GM21515 (cell line): ENCODE measurements around the gene DISC1.

ENCODE experiments used
- ATAC-seq: cut with Tn5 transposase; IDR thresholded peaks from one replicate; pipeline ENCODE4 v1.9.1; 2021; ENCODE audit not compliant: unreplicated experiment

Gene DISC1

GRCh38 chr1:231694075-231694431 is 67.5 kb downstream of the DISC1 start:
- no peak for ATAC-seq

DNA sequence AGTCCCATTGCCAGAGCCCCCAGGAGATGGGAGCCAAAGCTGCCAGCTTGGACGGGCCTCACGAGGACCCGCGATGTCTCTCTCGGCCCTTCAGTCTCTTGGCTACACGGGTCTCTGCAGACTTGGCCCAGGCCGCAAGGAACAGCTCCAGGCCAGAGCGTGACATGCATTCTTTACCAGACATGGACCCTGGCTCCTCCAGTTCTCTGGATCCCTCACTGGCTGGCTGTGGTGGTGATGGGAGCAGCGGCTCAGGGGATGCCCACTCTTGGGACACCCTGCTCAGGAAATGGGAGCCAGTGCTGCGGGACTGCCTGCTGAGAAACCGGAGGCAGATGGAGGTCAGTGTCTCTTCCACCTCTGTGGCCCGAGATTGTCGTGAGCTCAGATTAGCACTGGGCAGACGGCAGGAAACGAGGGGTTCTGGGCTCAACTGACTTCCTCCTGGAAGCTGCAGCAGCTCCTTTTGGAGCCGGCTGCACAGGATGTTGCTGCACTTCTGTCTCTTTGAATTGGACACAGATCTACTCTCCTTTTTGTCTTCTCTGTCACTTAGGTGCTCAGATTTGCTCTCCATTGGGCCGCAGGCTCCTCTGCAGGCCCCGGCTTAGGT is 68.0 kb downstream of the DISC1 start:
- no peak for ATAC-seq

- no peak for ATAC-seq
These were observed 69.1 kb downstream of the DISC1 start for GRCh38 chr1:231695439-231696255.

GRCh38 chr1:231699784-231700183 is 73.2 kb downstream of the DISC1 start:
- no peak for ATAC-seq

GRCh38 chr1:231701306-231701705 is 74.7 kb downstream of the DISC1 start:
- no peak for ATAC-seq

DNA sequence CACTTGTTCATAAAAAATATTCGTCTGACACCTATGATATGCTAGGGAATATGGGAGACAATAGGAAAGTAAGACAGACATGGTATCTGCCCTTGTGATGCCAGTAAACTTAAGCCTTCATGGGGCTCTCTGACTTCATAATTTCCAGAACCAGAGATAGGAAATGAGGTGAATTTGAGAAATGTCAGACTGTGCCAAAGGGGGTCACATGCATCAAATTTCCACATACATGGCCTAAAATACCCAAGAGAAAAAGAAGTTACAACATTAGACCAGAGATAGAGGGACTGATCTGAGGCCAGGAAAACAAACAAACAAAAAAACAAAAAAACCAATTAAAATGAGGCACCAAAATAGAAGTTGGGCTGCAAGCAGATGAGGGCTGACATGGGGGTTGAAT is 75.7 kb downstream of the DISC1 start:
- no peak for ATAC-seq

DNA sequence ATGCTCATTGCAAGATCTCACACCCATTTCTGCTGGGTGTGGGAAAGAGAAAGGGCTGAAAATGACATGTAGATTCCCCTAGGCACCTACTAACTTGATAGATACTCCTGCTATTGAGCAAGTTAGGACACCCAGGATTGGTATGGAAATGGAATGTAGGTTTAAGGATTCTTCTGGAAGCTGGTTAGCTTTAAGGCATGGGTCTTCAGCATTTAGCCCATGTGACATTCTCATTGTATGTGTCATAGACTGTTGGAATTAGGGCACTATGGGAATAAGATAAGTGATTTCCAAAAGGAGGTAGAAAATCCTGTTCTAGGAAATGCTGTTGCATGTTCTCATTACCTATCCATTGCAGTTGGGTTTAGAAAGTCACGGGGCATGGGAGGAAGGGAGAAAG is 76.2 kb downstream of the DISC1 start:
- no peak for ATAC-seq

GRCh38 chr1:231705806-231706760 is 79.5 kb downstream of the DISC1 start:
- no peak for ATAC-seq

- no peak for ATAC-seq
These were observed 80.3 kb downstream of the DISC1 start for GRCh38 chr1:231706934-231707333.

GRCh38 chr1:231707407-231707806 is 80.8 kb downstream of the DISC1 start:
- ATAC-seq: no peak

DNA sequence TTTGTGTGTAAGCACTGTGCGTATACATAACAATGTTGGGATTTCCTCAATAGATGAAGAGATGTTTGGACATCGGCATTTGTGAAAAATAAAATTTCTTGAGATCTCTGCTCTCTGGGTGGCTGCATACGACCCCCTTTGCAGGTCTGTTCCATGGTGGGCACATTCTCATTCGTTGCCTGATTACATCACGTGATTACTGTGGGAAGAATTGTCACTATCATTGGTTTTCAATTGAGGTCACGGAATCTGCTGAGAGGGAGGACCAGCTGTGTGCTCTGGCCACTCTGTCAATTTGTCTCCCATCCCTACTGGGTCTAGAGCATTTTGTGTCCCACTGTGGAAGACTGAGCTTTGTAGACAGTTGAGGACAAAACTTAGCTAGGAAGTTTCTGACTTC is 81.8 kb downstream of the DISC1 start:
- ATAC-seq: no peak

DNA sequence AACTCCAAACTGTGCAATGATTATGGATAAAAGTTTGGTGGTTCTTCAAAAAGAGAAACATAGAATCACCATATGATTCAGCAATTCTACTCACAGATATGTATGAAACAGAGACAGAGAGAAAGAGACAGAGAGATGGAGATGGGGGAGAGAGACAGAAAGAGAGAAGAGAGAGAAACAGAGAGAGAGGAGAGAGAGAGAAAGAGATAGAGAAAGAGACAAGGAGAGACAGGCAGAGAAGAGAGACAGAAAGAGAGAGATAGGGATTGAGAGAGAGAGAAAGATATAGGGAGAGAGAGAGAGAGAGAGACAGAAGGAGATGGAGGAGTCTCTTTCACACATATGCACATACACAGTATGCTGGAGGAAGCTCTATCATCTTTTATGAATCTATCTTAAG is 87.8 kb downstream of the DISC1 start:
- no peak for ATAC-seq

DNA sequence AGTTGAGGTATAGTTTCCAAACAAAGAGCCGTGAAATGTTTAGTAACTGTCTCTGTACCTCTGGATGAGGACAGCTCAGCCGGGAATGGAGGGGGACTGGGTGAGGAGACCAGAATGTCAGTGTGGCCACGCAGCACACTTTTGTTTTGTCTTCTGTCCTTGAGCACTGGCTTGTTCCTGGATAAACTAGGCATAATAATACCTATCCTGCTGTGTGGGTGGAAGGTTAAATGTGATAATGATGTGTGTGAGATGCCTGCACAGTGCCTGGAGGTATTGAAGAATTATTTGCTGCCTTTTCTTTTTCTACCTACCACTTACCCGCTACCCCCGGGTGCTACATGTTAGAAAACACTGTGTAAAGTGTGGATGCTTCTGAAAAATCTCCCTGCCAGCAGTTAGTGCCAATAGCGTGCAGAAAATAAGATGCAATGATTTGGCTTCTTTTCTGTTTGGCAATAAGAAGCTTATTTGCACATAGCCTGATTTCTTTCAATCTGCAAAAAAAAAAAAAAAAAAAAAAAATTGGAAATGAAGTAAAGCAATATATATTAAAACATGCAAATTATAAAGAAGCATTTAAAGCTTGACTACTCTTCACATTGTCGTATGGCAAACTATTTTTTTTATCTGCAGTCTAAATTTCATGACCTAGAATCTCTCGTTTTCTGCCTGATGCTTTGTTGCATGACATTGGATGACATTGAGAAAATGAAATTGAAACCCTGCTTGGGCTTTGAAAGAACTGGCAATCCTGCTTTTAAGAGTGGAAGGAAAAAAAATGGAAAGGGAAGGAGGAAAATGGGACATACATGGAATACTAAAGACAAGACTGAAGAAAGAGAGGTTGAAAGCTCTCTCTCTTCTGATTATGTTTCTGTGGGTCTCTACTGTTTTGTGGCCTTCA is 89.5 kb downstream of the DISC1 start:
- ATAC-seq: no peak

- no peak for ATAC-seq
These were observed 90.3 kb downstream of the DISC1 start for GRCh38 chr1:231716879-231717278.

GRCh38 chr1:231719485-231720183 is 93.0 kb downstream of the DISC1 start:
- ATAC-seq: no peak

DNA sequence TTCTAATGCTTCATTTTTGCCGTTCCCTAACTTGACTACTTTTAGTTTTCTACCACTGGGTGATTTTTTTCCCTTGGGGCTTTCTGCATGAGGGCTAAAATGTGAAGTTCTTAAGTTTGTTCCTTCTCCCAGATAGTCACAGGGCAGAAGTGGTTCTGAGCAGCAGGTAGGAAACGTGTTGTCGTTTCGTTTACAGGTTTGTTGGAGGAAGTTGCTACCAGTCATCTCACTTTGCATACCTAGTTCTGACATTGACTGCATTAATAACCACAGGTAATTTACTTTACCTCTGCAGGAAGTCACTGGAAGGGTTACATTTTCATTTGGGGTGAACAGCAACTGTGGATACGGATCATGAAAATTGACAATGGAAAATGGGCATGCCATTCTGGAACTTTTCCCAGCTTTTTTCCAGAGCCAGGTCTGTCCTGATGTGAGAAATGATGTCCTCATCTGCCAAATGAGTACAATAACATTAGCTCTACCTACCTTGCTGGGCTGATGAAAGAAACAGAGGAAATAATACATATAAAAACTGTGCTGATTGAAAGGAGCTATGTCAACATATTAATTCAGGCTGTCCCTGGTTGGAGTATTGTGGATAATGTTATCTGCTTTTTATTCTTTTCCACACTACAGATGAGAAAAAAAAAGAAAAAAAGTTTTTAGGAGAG is 94.2 kb downstream of the DISC1 start:
- no peak for ATAC-seq

- no peak for ATAC-seq
These were observed 94.8 kb downstream of the DISC1 start for GRCh38 chr1:231721436-231721835.

DNA sequence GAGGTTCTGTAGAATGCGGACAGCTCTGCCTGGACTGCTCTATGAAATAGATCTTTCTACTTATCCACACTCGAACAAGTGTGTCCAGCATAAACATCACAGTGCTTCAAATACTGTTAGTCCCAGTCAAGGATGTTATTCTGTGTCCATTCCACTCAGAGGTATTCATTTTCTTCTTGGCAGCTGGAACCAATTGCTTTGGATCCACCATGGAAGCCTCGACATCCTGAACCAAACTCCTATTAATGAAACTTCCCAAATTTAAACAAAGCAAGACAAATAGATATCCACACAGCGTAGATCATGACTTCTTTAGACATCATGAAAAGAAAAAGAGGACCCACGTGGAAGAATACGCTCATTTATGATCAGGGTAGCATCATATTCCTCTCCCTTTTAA is 95.8 kb downstream of the DISC1 start:
- no peak for ATAC-seq

- no peak for ATAC-seq
These were observed 96.6 kb downstream of the DISC1 start for GRCh38 chr1:231723146-231723545.
